Suprapubic skin (tissue), 4 donors: Measurements from ENCODE around the gene OR6V1. TPM values are rescaled to one million over a fixed set of nuclear protein-coding genes. Genes with fewer than 3 reads are reported as not detected.

Source experiments
- DNase-seq, 2 donors: peaks; one replicate each; pipeline ENCODE4 v3.0.0-alpha.2; 2019; ENCODE audit warnings: low spot score in 2 of 2
- H3K27ac ChIP-seq: fragments of 200-600 bp; sonication (generic); one replicate; pipeline ENCODE4 v1.5.1; 2019
- H3K27me3 ChIP-seq: fragments of 200-600 bp; sonication (generic); one replicate; pipeline ENCODE4 v1.5.1; 2019
- H3K36me3 ChIP-seq: fragments of 200-600 bp; sonication (generic); one replicate; pipeline ENCODE4 v1.5.1; 2019
- H3K4me1 ChIP-seq: fragments of 200-600 bp; sonication (generic); one replicate; pipeline ENCODE4 v1.5.1; 2019
- H3K4me3 ChIP-seq: fragments of 200-600 bp; sonication (generic); one replicate; pipeline ENCODE4 v1.5.1; 2019; ENCODE audit warnings: mild to moderate bottlenecking
- H3K9me3 ChIP-seq: fragments of 200-600 bp; sonication (generic); one replicate; pipeline ENCODE4 v1.5.1; 2019
- CTCF ChIP-seq, 2 donors: fragments of 200-600 bp in 1 of 2; fragments of 450-650 bp in 1 of 2; sonication (generic) in 1 of 2; IDR thresholded peaks; one replicate each; pipeline ENCODE4 v1.5.1; 2016 to 2019; ENCODE audit warnings: antibody characterized with exemption in 2 of 2, mild to moderate bottlenecking in 1 of 2, moderate library complexity in 1 of 2
- EP300 ChIP-seq: sonication (generic); formaldehyde crosslinking; IDR thresholded peaks from one replicate; pipeline ENCODE4 v1.6.1; 2017; ENCODE audit warnings: antibody characterized with exemption
- POLR2A ChIP-seq, 2 donors: fragments of 450-650 bp; IDR thresholded peaks; one replicate each; pipeline ENCODE4 v1.6.1; 2017; ENCODE audit warnings: antibody characterized with exemption in 2 of 2, mild to moderate bottlenecking in 2 of 2, moderate library complexity in 2 of 2
- POLR2AphosphoS5 ChIP-seq, 3 donors: sonication (generic); formaldehyde crosslinking; IDR thresholded peaks; one replicate each; pipeline ENCODE4 v1.6.1; 2017; ENCODE audit warnings: antibody characterized with exemption in 3 of 3
- whole genome bisulfite sequencing: methylation state at CpG from one replicate; pipeline ENCODE4 v1.1.5; 2018; 5-methylcytosine and 5-hydroxymethylcytosine counted together
- total RNA-seq, 4 donors: library from RNA; depleted of rRNA; stranded (reverse); fragments of >200 nt; gene quantifications; one replicate each; pipeline ENCODE4 v1.1.0, GENCODE V29; 2016

Gene OR6V1
- total RNA-seq, 4 donors from 2014 or later, result not detected

GRCh38 chr7:143015084-143015483, 37.1 kb upstream of the OR6V1 start:
- H3K4me1 ChIP-seq, result peaks cover 16% of the 10 kb centered on the region
- no peak overlapping the region for H3K27ac ChIP-seq

GRCh38 chr7:143015926-143016490, 36.1 kb upstream of the OR6V1 start:
- Histone ChIP-seq H3K4me1 (peaks cover 16% of the 10 kb centered on the region), H3K9me3 (no peaks in the 10 kb centered on the region), H3K36me3 (no peaks in the 10 kb centered on the region), H3K27me3 (no peaks in the 10 kb centered on the region), H3K4me3 (no peak overlapping the region), H3K27ac (no peak overlapping the region)
- DNase-seq, result no peak
- TF ChIP-seq EP300 (no peak), POLR2A (IDR thresholded peaks at IDR 0.05) (no peak), CTCF (IDR thresholded peaks at IDR 0.05) (no peak), POLR2AphosphoS5 (IDR thresholded peaks at IDR 0.05) (no peak)
- WGBS, result 82% methylated on average over 3 of the region's 3 CpGs

More at GRCh38 chr7:143015084-143015483, 37.1 kb upstream of the OR6V1 start:
- Histone ChIP-seq H3K36me3 (no peaks in the 10 kb centered on the region), H3K27me3 (no peaks in the 10 kb centered on the region), H3K9me3 (no peaks in the 10 kb centered on the region), H3K4me3 (no peak overlapping the region)
- TF ChIP-seq EP300, result no peak
- no peak for TF ChIP-seq POLR2A (IDR thresholded peaks at IDR 0.05)
- TF ChIP-seq POLR2AphosphoS5 (IDR thresholded peaks at IDR 0.05), result no peak
- TF ChIP-seq CTCF (IDR thresholded peaks at IDR 0.05), result no peak
- DNase-seq, result no peak
- 51% methylated on average over 2 of the region's 2 CpGs for WGBS

- no peaks in the 10 kb centered on the region for H3K9me3 ChIP-seq
- no peaks in the 10 kb centered on the region for H3K36me3 ChIP-seq
- no peak overlapping the region for H3K27ac ChIP-seq
- no peaks in the 10 kb centered on the region for H3K27me3 ChIP-seq
- DNase-seq, result no peak
- no peak for TF ChIP-seq EP300
- no peak for TF ChIP-seq CTCF (IDR thresholded peaks at IDR 0.05)
- no peak for TF ChIP-seq POLR2AphosphoS5 (IDR thresholded peaks at IDR 0.05)
- no peak for TF ChIP-seq POLR2A (IDR thresholded peaks at IDR 0.05)
- WGBS, result 59% methylated on average over 2 of the region's 2 CpGs
- H3K4me1 ChIP-seq, result peaks cover 16% of the 10 kb centered on the region
- no peak overlapping the region for H3K4me3 ChIP-seq
Measured at GRCh38 chr7:143016996-143017395, 35.1 kb upstream of the OR6V1 start.

- Histone ChIP-seq H3K27ac (no peak overlapping the region), H3K4me1 (peaks cover 10% of the 10 kb centered on the region), H3K36me3 (no peaks in the 10 kb centered on the region), H3K9me3 (no peaks in the 10 kb centered on the region), H3K27me3 (no peaks in the 10 kb centered on the region), H3K4me3 (no peak overlapping the region)
- TF ChIP-seq POLR2A (IDR thresholded peaks at IDR 0.05) (no peak), EP300 (no peak), POLR2AphosphoS5 (IDR thresholded peaks at IDR 0.05) (no peak), CTCF (IDR thresholded peaks at IDR 0.05) (no peak)
- DNase-seq, result no peak
Measured at GRCh38 chr7:143018931-143019330, 33.2 kb upstream of the OR6V1 start.

- H3K27ac ChIP-seq, result no peak overlapping the region
- no peaks in the 10 kb centered on the region for H3K9me3 ChIP-seq
- no peak for DNase-seq
- H3K36me3 ChIP-seq, result no peaks in the 10 kb centered on the region
- no peaks in the 10 kb centered on the region for H3K27me3 ChIP-seq
- H3K4me1 ChIP-seq, result no peaks in the 10 kb centered on the region
- no peak overlapping the region for H3K4me3 ChIP-seq
- TF ChIP-seq POLR2A (IDR thresholded peaks at IDR 0.05) (no peak), CTCF (IDR thresholded peaks at IDR 0.05) (no peak), EP300 (no peak), POLR2AphosphoS5 (IDR thresholded peaks at IDR 0.05) (no peak)
Measured at GRCh38 chr7:143023047-143023446, 29.1 kb upstream of the OR6V1 start.
